A172 (cell line): ENCODE measurements around the gene SYCP1. TPM values are rescaled to one million over a fixed set of nuclear protein-coding genes. Genes with fewer than 3 reads are reported as not detected.
"Not testable (repeated sequence)": the region's sequence is repeated elsewhere in the genome, so short reads cannot be mapped to it uniquely, and the experiment has no call there.

Source experiments
- DNase-seq: peaks from one replicate; pipeline ENCODE4 v3.0.0-alpha.2; 2015; ENCODE audit warnings: low spot score
- total RNA-seq: library from RNA; depleted of rRNA; stranded (reverse); fragments of >200 nt; shearing (Covaris generic); gene quantifications from 2 replicates; pipeline ENCODE4 v1.2.3, GENCODE V29; 2014; rRNA removed

The SYCP1 gene
- not detected in 2 replicates for total RNA-seq

DNA sequence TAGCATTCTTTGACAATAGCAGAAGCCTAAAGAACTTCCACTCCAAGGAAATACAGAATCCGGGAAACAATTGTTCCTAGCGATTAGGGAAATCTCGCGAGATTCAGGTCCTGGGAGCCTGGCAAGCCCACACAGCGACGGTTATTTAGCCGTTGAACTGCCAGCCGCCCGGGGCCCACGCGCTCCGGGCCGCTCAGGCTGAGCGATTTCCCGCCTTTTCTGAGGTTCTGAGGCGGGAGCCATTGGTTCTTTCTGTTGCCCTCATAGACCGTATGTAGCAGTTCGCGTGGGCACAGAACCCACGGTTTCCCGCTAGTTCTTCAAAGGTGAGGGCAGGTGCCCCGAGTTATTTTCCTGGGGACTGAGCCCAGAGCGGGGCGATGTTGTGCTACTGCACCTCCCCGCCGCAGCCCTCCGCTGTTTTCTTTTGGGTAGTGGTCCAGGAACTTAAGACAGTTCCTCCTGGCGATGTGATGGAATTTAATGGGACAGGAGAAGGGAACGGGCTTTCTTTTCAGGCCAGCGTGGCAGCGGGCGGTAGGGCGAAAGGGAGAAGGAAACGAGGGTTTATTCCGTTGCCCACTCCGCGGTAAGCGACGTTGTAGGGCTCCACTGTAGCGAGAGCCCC, at the start of gene SYCP1:
Gene SYCP1 (plus strand): TSS at position 171 of the 628 bp plus-strand sequence. CDS start 602 bp downstream, outside the sequence.
- no peak for DNase-seq

GRCh38 chr1:114819869-114820268, 34.8 kb upstream of the SYCP1 start:
- DNase-seq, result no peak

DNA sequence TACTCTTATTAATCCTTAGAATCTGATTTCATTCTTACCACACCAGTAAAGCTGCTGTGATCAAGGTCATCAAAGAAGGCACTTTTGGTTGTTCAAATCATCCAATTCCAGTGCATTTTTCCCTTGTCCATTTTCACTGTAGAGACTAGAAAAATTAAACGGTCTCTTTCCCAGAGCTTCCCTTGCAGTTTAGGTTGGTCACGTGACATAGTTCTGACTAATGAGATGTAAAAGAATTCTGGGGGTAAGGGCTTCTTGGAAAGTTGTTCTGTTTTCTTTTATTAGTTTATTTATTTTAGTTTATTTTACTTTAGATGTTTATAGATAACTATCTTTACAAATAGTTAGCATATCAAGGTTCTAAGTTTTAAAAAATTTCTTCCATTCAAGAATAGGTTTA, 34.3 kb upstream of the SYCP1 start:
- no peak for DNase-seq

GRCh38 chr1:114821978-114822377, 32.7 kb upstream of the SYCP1 start:
- no peak for DNase-seq

DNA sequence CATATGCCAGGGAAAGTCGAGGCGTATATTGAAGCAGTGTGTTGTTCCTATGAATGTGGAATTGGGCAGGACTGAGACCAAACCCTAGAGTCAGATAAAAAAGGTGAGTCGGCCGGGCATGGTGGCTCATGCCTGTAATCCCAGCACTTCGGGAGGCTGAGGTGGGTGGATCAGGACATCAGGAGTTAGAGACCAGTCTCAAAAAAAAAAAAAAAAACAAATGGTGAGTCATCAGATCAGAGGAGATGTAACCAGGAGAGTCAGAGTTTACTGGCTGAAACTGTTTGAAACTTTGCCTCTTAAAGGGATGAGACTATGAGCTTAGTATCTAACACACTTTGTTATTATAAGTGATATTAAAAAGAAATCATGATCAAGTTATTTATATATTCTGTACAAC, 26.4 kb upstream of the SYCP1 start:
- peak; percentile 37 for DNase-seq

GRCh38 chr1:114830075-114830474, 24.6 kb upstream of the SYCP1 start:
- DNase-seq, result not testable (repeated sequence)

DNA sequence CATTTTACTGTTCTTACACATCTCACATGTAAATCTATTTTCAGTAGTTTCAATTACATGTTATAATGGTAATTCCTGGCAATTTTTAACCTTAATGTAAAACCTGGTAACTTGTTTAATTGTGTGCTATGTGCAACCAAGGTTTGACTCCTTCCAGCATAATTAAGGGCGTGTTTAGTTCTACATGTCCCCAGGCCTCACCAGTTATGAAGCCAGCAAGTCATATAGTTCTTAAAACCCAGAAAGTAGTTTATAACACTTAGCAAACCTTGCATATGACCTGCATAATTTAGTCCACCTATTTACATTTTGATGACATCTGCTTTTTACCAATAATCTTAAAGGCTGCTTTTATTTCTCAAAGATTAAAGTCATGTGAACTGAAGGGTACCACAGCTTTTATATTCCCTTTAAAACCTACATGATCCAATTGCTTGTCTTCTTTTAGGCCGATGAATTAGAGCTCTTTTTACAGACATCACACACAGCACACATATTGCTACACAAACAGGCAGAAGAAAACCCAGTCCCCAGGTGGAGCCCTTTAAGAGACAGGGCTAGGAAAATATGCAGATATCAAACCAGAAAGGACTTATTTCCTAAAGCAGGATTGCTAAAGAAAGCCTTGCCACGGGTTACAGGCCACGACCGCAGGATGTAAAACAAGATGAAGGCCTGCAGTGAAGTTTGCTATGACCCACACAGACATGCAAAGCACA, 23.2 kb upstream of the SYCP1 start:
- no peak for DNase-seq

DNA sequence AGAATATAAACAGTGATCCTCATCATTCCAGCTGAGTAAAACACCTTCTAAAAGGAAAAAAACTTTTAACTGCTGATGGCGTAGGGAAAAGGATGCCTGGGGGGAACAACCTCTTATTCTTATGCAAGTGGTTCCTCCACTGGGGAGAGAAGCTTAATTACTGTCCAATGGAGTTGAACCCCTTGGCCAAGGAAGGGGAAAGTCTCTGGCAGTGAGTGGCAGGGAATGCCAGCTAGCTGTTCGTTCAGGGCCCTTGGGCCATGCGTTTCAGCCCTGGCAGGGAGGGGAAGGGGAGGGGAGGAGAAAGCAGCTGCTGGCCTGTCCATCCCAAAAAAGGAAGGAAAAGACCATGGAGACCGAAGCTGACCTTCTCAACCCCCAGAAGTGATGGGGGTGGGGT, 22.6 kb upstream of the SYCP1 start:
- no peak for DNase-seq

DNA sequence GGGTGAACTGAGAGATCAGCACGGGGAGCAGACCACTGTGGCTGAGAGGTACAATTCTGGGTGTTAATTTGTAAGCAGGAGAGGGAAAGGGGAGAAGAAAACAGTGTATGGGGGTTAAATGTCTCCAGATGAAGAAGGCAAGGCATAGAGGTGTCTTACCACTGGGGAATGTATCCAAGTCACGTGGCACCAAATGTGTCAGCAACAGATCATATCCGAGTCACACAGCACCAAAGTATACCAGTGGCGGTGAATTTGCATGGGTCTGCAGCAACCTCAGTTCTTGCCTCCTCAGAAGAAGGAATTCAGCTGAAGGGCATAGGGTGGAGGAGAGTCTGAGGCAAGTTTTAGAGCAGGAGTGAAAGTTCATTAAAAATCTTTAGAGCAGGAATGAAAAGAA, 21.2 kb upstream of the SYCP1 start:
- no peak for DNase-seq

DNA sequence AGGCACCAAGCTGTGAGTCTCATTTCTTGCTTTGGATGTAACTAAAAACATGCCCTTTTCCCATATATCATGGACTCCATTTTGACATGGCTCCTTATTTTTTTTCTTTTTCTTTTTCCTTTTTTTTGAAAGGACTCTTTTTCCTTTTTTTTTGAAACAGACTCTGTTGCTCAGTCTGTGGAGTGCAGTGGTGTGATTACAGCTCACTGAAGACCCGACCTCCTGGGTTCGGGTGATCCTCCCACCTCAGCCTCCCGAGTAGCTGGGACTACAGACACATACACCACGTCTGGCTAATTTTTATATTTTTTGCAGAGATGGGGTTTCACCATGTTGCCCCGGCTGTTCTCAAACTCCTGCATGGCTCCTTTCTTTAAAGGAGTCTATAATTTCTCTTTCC, 10.4 kb upstream of the SYCP1 start:
- DNase-seq, result no peak

- DNase-seq, result no peak
These were observed 1.1 kb upstream of the SYCP1 start for GRCh38 chr1:114853584-114853983.

DNA sequence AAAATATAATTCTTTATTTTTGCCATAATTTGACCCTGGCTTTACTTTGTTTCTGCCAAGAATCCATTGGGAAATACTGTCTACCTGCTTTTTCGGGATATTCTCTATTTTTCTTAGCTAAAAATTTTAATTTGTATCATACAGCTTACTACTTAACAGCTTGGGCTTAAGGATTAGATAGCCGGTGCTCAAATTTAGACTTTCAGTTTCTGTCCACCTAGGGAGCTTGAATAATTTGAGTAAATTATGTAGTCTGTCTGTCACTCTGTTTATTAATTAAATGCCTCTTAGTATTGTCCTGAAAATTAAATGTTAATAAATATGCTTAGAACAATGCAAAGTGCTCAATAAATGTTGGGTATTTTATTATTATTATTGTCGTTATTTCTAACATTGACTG, 6.7 kb downstream of the SYCP1 start:
- no peak for DNase-seq

DNA sequence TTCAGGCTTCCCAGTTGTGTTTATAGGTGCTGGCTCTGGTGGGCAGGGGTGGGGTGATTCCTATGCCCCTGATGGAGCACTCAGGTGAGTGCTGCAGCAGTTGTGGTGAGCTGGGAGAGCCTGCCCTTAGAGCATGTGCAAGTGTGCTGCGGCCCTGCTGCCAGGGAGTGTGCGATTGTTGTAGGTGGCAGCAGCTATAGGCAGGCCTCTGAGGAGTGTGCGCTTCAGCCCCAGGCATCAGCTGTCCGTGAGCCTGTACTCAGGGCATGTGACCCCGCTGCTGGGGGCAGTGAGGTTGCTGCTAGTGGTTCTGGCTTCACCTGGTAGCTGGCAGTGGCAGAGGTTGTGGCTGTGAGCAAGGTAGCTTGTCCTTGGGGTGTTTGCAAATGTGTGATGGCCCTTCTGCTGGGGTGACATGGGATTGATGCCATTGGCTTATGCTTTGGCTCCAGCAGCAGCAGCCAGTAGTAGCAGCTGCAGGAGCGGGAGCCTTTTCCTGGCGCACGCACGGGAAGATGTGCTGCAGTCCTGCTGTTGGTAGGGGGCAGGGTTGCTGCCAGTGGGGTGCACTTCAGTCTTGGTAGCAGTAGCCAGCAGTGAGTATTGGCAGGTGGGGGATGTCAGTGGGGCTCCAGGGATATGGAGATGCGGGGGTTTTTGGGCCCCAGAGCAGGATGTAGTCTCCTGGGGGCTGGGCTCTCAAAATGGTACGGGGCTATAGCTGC, 37.7 kb downstream of the SYCP1 start:
- DNase-seq, result no peak

- DNase-seq, result no peak
These were observed 42.1 kb downstream of the SYCP1 start for GRCh38 chr1:114896795-114897194.

- no peak for DNase-seq
These were observed 47.2 kb downstream of the SYCP1 start for GRCh38 chr1:114901814-114902213.

DNA sequence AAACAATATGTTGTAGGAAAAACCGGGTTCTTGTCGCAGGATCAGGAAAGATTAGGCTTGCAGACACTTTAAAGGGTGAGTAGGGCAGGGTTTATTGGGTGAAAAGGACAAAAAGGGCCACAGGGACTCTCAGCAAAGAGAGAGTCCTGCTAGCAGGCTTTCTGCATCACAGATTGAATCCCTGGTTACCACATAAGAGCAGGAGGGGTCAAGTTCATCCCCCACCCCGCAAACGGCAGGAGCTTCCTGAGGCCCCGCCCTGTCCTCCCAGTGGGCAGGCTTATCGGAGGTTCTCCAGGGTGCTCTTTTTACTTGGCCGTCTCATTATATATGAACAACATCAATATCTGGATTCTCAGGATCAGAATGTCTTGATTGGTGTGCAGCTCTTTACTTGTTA, 47.7 kb downstream of the SYCP1 start:
- no peak for DNase-seq

- no peak for DNase-seq
These were observed 48.8 kb downstream of the SYCP1 start for GRCh38 chr1:114903480-114903879.

DNA sequence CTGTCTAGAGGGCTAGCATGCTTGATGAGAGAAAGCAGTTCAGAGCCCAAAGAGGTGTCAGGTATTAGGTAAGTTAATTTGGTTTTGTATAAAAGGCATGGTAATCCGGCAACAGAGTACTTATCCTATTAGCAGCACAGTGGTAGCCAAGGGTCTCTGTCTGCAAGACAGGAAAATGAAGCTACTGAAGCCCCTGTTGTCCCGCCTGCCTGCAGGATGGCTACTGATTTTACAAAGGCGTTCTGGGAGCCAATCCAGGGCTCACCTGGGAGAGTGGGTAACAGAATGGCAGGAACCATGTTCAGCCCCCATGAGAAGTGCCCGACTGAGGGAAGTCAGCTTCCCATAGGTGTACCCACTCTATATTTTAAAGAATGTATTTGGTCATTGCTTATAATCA, 61.1 kb downstream of the SYCP1 start:
- DNase-seq, result not testable (repeated sequence)

DNA sequence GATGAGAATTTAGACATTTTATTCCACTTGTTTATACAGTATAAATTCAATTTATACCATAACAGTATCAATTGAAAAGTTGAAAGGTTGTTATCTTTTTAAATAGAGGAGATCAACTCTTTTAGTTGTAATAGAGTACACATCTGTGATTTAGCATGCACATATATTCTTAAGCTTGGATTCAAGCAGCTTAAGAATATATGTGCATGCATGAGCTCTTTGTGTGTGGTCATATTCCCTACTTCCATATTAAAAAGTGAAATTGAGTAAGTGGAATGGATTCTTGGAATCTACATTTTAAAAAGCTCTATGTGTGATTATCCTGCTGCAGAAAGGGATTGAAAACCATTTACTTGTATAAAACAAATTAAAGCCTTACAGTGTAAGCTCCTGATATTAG, 71.9 kb downstream of the SYCP1 start:
- DNase-seq, result no peak

- no peak for DNase-seq
These were observed 72.7 kb downstream of the SYCP1 start for GRCh38 chr1:114927401-114927800.

- DNase-seq, result no peak
These were observed 101.9 kb downstream of the SYCP1 start for GRCh38 chr1:114956570-114956969.

DNA sequence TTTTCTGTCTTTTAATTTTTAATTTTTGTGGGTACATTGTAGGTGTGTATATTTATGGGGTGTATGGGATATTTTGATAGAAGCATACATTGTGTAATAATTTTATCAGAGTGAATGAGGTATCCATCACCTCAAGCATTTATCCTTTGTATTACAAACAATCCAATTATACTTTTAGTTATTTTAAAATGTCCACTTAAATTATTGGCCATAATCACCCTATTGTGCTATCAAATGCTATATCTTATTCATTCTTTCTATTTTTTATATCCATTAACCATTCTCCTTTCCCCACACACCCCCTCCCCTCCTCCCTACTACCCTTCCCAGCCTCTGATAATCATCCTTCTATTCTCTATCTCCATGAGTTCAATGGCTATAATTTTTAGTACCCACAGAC, 104.8 kb downstream of the SYCP1 start:
- DNase-seq, result no peak

- DNase-seq, result no peak
These were observed 122.2 kb downstream of the SYCP1 start for GRCh38 chr1:114976891-114977290.
